H1 (cell line): ENCODE data around the gene LRRC56. TPM values are rescaled to one million over a fixed set of nuclear protein-coding genes. Genes with fewer than 3 reads are reported as not detected.

Source experiments
- CTCF ChIA-PET: fragments of 300-600 bp; sonication (Branson Sonifier 250); formaldehyde crosslinking; loops from one replicate; lab custom pipeline; 2021; ENCODE audit not compliant: partially characterized antibody; lab: Charles Lee
- POLR2A ChIA-PET: fragments of 300-600 bp; sonication (Branson Sonifier 250); formaldehyde crosslinking; loops from one replicate; lab custom pipeline; 2021; ENCODE audit warnings: inconsistent platforms; ENCODE audit not compliant: partially characterized antibody; lab: Charles Lee
- DNase-seq, 2 experiments: peaks; one replicate each; pipeline versions ENCODE4 v3.0.0 to v3.0.0-alpha.2; 2010 to 2022; ENCODE audit warnings: low spot score in 2 of 2, low read depth in 1 of 2, mixed read lengths in 1 of 2
- FAIRE-seq: peaks from 2 replicates; lab custom pipeline; 2011; peaks lifted over from hg19 to GRCh38; lab: Jason Lieb, UNC
- H2AFZ ChIP-seq: 2 replicates; pipeline ENCODE4 v1.8.1; 2012; ENCODE audit warnings: low read length, inconsistent platforms
- H2AK5ac ChIP-seq: 2 replicates; pipeline ENCODE4 v1.6.1; 2013; ENCODE audit warnings: low read depth, low read length
- H2BK120ac ChIP-seq: replicated peaks from 2 replicates; pipeline ENCODE3; 2013; ENCODE audit warnings: low read depth, low read length, inconsistent platforms
- H2BK12ac ChIP-seq: 2 replicates; pipeline ENCODE4 v1.6.1; 2013; ENCODE audit warnings: low read depth, low read length
- H2BK15ac ChIP-seq: 2 replicates; pipeline ENCODE4 v1.6.1; 2013; ENCODE audit warnings: low read length
- H2BK20ac ChIP-seq: 2 replicates; pipeline ENCODE4 v1.6.1; 2013; ENCODE audit warnings: low read length
- H2BK5ac ChIP-seq: 2 replicates; pipeline ENCODE4 v1.6.1; 2013; ENCODE audit warnings: low read depth, low read length
- H3K14ac ChIP-seq: 2 replicates; pipeline ENCODE4 v1.6.1; 2013; ENCODE audit warnings: inconsistent platforms; ENCODE audit not compliant: insufficient read length
- H3K18ac ChIP-seq: 2 replicates; pipeline ENCODE4 v1.6.1; 2013; ENCODE audit warnings: low read length; ENCODE audit errors: extremely low read depth
- H3K23ac ChIP-seq: 2 replicates; pipeline ENCODE4 v1.6.1; 2013; ENCODE audit warnings: inconsistent platforms; ENCODE audit not compliant: insufficient read length
- H3K23me2 ChIP-seq: 2 replicates; pipeline ENCODE4 v1.6.1; 2013; ENCODE audit warnings: low read depth, low read length
- H3K27ac ChIP-seq: 2 replicates; pipeline ENCODE4 v1.6.1; 2011; ENCODE audit warnings: low read depth, low read length, inconsistent platforms
- H3K27me3 ChIP-seq, 4 experiments: replicated peaks in 1 of 4; 1 replicate in 1 of 4; 2 replicates in 3 of 4; pipeline versions ENCODE4 v1.6.1 to v1.8.1; 2011 to 2013; ENCODE audit warnings: low read length in 3 of 4, mild to moderate bottlenecking in 3 of 4, inconsistent platforms in 2 of 4, mixed read lengths in 2 of 4, moderate library complexity in 1 of 4; ENCODE audit not compliant: control insufficient read depth in 3 of 4, insufficient read depth in 3 of 4; ENCODE audit errors: extremely low read depth in 1 of 4
- H3K36me3 ChIP-seq, 4 experiments: 2 replicates each; pipeline versions ENCODE4 v1.6.1 to v1.8.1; 2011 to 2013; ENCODE audit warnings: mild to moderate bottlenecking in 4 of 4, low read length in 3 of 4, moderate library complexity in 2 of 4, control low read depth in 1 of 4, inconsistent platforms in 1 of 4; ENCODE audit not compliant: insufficient read depth in 4 of 4, control insufficient read depth in 2 of 4
- H3K4ac ChIP-seq: replicated peaks from 2 replicates; pipeline ENCODE3; 2013; ENCODE audit warnings: low read length, low read depth, mixed read lengths, inconsistent platforms; ENCODE audit not compliant: insufficient read length
- H3K4me1 ChIP-seq, 4 experiments: replicated peaks in 1 of 4; 1 replicate in 1 of 4; 2 replicates in 3 of 4; pipeline versions ENCODE4 v1.6.1 to v1.8.1; 2011 to 2013; ENCODE audit warnings: low read length in 3 of 4, inconsistent platforms in 2 of 4, mixed read lengths in 1 of 4; ENCODE audit not compliant: insufficient read depth in 4 of 4, control insufficient read depth in 3 of 4
- H3K4me2 ChIP-seq, 2 experiments: 2 replicates each; pipeline versions ENCODE4 v1.6.1 to v1.8.1; 2011 to 2013; ENCODE audit warnings: low read depth in 2 of 2, low read length in 2 of 2, control low read depth in 1 of 2, inconsistent platforms in 1 of 2, mild to moderate bottlenecking in 1 of 2; ENCODE audit not compliant: insufficient read depth in 1 of 2
- H3K4me3 ChIP-seq, 4 experiments: fragments of 200-600, 300-600 bp in 1 of 4; sonication (generic), shearing (Covaris generic), sonication (Bioruptor Twin) in 1 of 4; 2 replicates each; pipeline versions ENCODE4 v1.5.1 to v1.8.1; 2011 to 2016; ENCODE audit warnings: low read length in 4 of 4, low read depth in 3 of 4, control low read depth in 2 of 4, inconsistent platforms in 2 of 4, mild to moderate bottlenecking in 2 of 4, mixed read lengths in 1 of 4, moderate library complexity in 1 of 4; ENCODE audit not compliant: insufficient read depth in 2 of 4; ENCODE audit errors: extremely low read depth in 1 of 4
- H3K56ac ChIP-seq: replicated peaks from 2 replicates; pipeline ENCODE3; 2013; ENCODE audit warnings: low read depth, mild to moderate bottlenecking, mixed read lengths, low read length, inconsistent platforms; ENCODE audit not compliant: insufficient read length
- H3K79me1 ChIP-seq: 2 replicates; pipeline ENCODE4 v1.6.1; 2013; ENCODE audit warnings: low read depth, low read length, control low read depth
- H3K79me2 ChIP-seq, 2 experiments: 2 replicates each; pipeline versions ENCODE4 v1.6.1 to v1.8.1; 2012 to 2013; ENCODE audit warnings: low read length in 2 of 2, mild to moderate bottlenecking in 2 of 2, inconsistent platforms in 1 of 2; ENCODE audit not compliant: insufficient read depth in 2 of 2, control insufficient read depth in 1 of 2
- H3K9ac ChIP-seq, 4 experiments: replicated peaks in 1 of 4; 1 replicate in 1 of 4; 2 replicates in 3 of 4; pipeline versions ENCODE4 v1.6.1 to v1.8.1; 2011 to 2013; ENCODE audit warnings: low read depth in 3 of 4, low read length in 3 of 4, control low read depth in 2 of 4, mild to moderate bottlenecking in 2 of 4, moderate library complexity in 2 of 4, inconsistent platforms in 1 of 4; ENCODE audit errors: extremely low read depth in 1 of 4
- H3K9me3 ChIP-seq, 2 experiments: 2 replicates each; pipeline versions ENCODE4 v1.6.1 to v1.8.1; 2012 to 2013; ENCODE audit warnings: mild to moderate bottlenecking in 2 of 2, moderate library complexity in 2 of 2, control low read depth in 1 of 2, inconsistent platforms in 1 of 2, low read depth in 1 of 2, low read length in 1 of 2, mixed read lengths in 1 of 2; ENCODE audit not compliant: insufficient read depth in 2 of 2
- H4K20me1 ChIP-seq, 2 experiments: replicated peaks in 1 of 2; 2 replicates each; pipeline versions ENCODE3 to v1.8.1; 2011 to 2013; ENCODE audit warnings: inconsistent platforms in 2 of 2, low read length in 2 of 2, mild to moderate bottlenecking in 1 of 2; ENCODE audit not compliant: insufficient read depth in 2 of 2, control insufficient read depth in 1 of 2
- H4K5ac ChIP-seq: 2 replicates; pipeline ENCODE4 v1.6.1; 2013; ENCODE audit warnings: low read length, low read depth, mixed read lengths, inconsistent platforms; ENCODE audit not compliant: insufficient read length
- H4K8ac ChIP-seq: 2 replicates; pipeline ENCODE4 v1.8.0; 2013; ENCODE audit warnings: mild to moderate bottlenecking, moderate library complexity, low read length, inconsistent platforms; ENCODE audit not compliant: insufficient read depth; ENCODE audit errors: extremely low read depth
- H4K91ac ChIP-seq: replicated peaks from 2 replicates; pipeline ENCODE3; 2013; ENCODE audit warnings: low read length, mixed read lengths, inconsistent platforms; ENCODE audit not compliant: insufficient read length
- BRCA1 ChIP-seq: IDR thresholded peaks from 2 replicates; pipeline ENCODE4 v1.6.1; 2012; ENCODE audit warnings: low read depth, low read length, improper control_type of control experiment
- CTBP2 ChIP-seq: IDR thresholded peaks from 2 replicates; pipeline ENCODE4 v1.7.0; 2011; ENCODE audit warnings: borderline replicate concordance, mild to moderate bottlenecking, moderate library complexity, mixed read lengths, low read length; ENCODE audit not compliant: insufficient read depth, insufficient read length
- EZH2 ChIP-seq: fragments of 200-600 bp; sonication (generic); IDR thresholded peaks from 2 replicates; pipeline ENCODE4 v1.7.1; 2012; ENCODE audit warnings: low read depth, mild to moderate bottlenecking, moderate library complexity, low read length, inconsistent platforms; ENCODE audit not compliant: severe bottlenecking
- FOSL1 ChIP-seq: IDR thresholded peaks from 2 replicates; pipeline ENCODE4 v1.6.1; 2011; ENCODE audit warnings: mild to moderate bottlenecking, low read depth, low read length, moderate library complexity; ENCODE audit not compliant: insufficient read depth
- JUN ChIP-seq: IDR thresholded peaks from 2 replicates; pipeline ENCODE4 v1.6.1; 2011; ENCODE audit warnings: low read depth, mild to moderate bottlenecking, improper control_type of control experiment, low read length
- POLR2A ChIP-seq, 2 experiments: IDR thresholded peaks; 1 replicate in 1 of 2; 2 replicates in 1 of 2; pipeline ENCODE4 v1.6.1; 2011; ENCODE audit warnings: low read depth in 2 of 2, low read length in 2 of 2, mild to moderate bottlenecking in 2 of 2; ENCODE audit errors: control extremely low read depth in 1 of 2
- RXRA ChIP-seq: IDR thresholded peaks from 2 replicates; pipeline ENCODE4 v1.6.1; 2011; ENCODE audit warnings: low read depth, mild to moderate bottlenecking, low read length, moderate library complexity; ENCODE audit not compliant: insufficient read depth
- SP2 ChIP-seq: IDR thresholded peaks from 2 replicates; pipeline ENCODE4 v1.6.1; 2012; ENCODE audit warnings: mild to moderate bottlenecking, low read length, inconsistent platforms
- USF2 ChIP-seq: IDR thresholded peaks from 2 replicates; pipeline ENCODE4 v1.6.1; 2011; ENCODE audit warnings: low read length, improper control_type of control experiment
- YY1 ChIP-seq: IDR thresholded peaks from 2 replicates; pipeline ENCODE4 v1.6.1; 2011; ENCODE audit warnings: low read depth, mild to moderate bottlenecking, low read length
- WGBS, 2 experiments: shearing (Covaris generic) in 1 of 2; methylation state at CpG; one replicate each; pipeline versions ENCODE4 v1.1.6 to v1.1.7; 2013 to 2015; ENCODE audit warnings: low lambda C conversion rate in 2 of 2, mixed read lengths in 2 of 2, inconsistent platforms in 1 of 2, low coverage in 1 of 2, missing lambda C conversion rate in 1 of 2; ENCODE audit not compliant: insufficient replicate concordance in 2 of 2, insufficient coverage in 1 of 2, insufficient read length in 1 of 2; ENCODE audit errors: extremely low coverage in 1 of 2, missing lambda C conversion rate in 1 of 2; 5-methylcytosine and 5-hydroxymethylcytosine counted together
- polyA plus RNA-seq, 7 experiments: library from polyadenylated mRNA; depleted of rRNA in 3 of 7; stranded (reverse) in 5 of 7; unstranded in 2 of 7; fragments of >200 nt in 5 of 7; fragments of 200-250 nt in 2 of 7; gene quantifications; 1 replicate in 5 of 7; 2 replicates in 1 of 7; 4 replicates in 1 of 7; pipeline versions ENCODE4 v1.2.1 to v1.2.3, GENCODE V29; 2011 to 2013; ENCODE audit warnings: missing spikeins in 2 of 7, mixed read lengths in 2 of 7
- total RNA-seq: library from RNA; stranded (reverse); fragmentation: NEBNext Ultra II Directional; extraction: Animal tissue kit (Norgen Biotek cat#: 25700); gene quantifications from 2 replicates; pipeline ENCODE4 v1.2.1, GENCODE V29; 2021

The LRRC56 gene
- total and polyA plus RNA-seq, 2 of the 8 experiments (the other 6 are each of a cell fraction or from before 2014, with no cell fraction given): 0.94 to 1.9 TPM

- Histone ChIP-seq H3K23ac (no peak overlapping the region), H3K4me2 (no peak overlapping the region), H2BK15ac (no peak overlapping the region), H4K8ac (no peak overlapping the region; the same call in 1 of the 2 replicates), H2BK120ac (no peak overlapping the region), H4K5ac (no peak overlapping the region), H3K4me1 (peaks cover 0 to 26% (median 15%) of the 10 kb centered on the region in 4 experiments; a peak in 6 of 7 replicates), H3K14ac (no peak overlapping the region), H2BK5ac (no peak overlapping the region), H3K18ac (no peak overlapping the region), H3K23me2 (peaks cover 14% of the 10 kb centered on the region; the same call in 1 of the 2 replicates), H2AFZ (no peak overlapping the region), H3K27ac (no peak overlapping the region), H4K20me1 (peaks cover 10 to 32% of the 10 kb centered on the region in 2 experiments), H3K9me3 (no peaks in the 10 kb centered on the region), H2BK12ac (no peak overlapping the region), H3K36me3 (peaks cover 0 to 8% (median 4%) of the 10 kb centered on the region in 4 experiments; a peak in 5 of 8 replicates), H2BK20ac (no peak overlapping the region), H3K4ac (no peak overlapping the region), H2AK5ac (no peak overlapping the region), H3K79me2 (peaks cover 0 to 4% of the 10 kb centered on the region in 2 experiments; a peak in 1 of 4 replicates), H3K9ac (no peak overlapping the region), H3K4me3 (no peak overlapping the region), H3K79me1 (peaks cover 13% of the 10 kb centered on the region), H3K27me3 (peaks cover 0 to 2% (median under 1%) of the 10 kb centered on the region in 4 experiments; a peak in 3 of 7 replicates), H4K91ac (no peak overlapping the region), H3K56ac (no peak overlapping the region)
- WGBS, 2 experiments: 89% methylated on average over 17 of the region's 18 CpGs; no CpG with 5 or more reads in 1 of the 2 experiments
- CTCF ChIA-PET: interaction anchor here (0.7 to 2.0 kb wide), 8 partner anchors 9 to 200 kb away, joined by 3 to 6 read pairs (median 4); no protein-coding TSS in a partner anchor
- DNase-seq (no peak), FAIRE-seq (no peak)
- POLR2A ChIA-PET: interaction anchor here (1.0 to 2.5 kb wide), 4 partner anchors 65 to 79 kb away, joined by 3 to 10 read pairs (median 4); no protein-coding TSS in a partner anchor
- TF ChIP-seq SP2 (no peak), JUN (no peak), EZH2 (no peak), RXRA (no peak), YY1 (no peak), BRCA1 (no peak), CTBP2 (no peak), USF2 (no peak), FOSL1 (no peak), POLR2A (IDR thresholded peaks at IDR 0.05; ENCODE audit: control extremely low read depth in 1 of 2, low read depth in 2 of 2, low read length in 2 of 2) (no peak)
Measured at GRCh38 chr11:563066-563811, 25.9 kb downstream of the LRRC56 start.
